NB4 (cell line): Measurements from ENCODE around the gene OBSL1.

Source experiments
- DNase-seq: peaks from one replicate; pipeline ENCODE4 v3.0.0; 2010; ENCODE audit warnings: low read depth
- H3K4me3 ChIP-seq: one replicate; pipeline ENCODE4 v1.5.1; 2011; ENCODE audit warnings: mild to moderate bottlenecking, low read depth, low read length, moderate library complexity
- MYC ChIP-seq: IDR thresholded peaks from 2 replicates; pipeline ENCODE4 v1.6.1; 2011; ENCODE audit warnings: low read depth, low read length
- POLR2A ChIP-seq: IDR thresholded peaks from 2 replicates; pipeline ENCODE4 v1.6.1; 2011; ENCODE audit warnings: mild to moderate bottlenecking; ENCODE audit not compliant: insufficient read length; ENCODE audit errors: extremely low read depth
- TF ChIP-seq, protein P1 (sequence below): IDR thresholded peaks from one replicate; pipeline ENCODE4 v1.5.1; 2012; ENCODE audit warnings: low read depth, low read length
- TF ChIP-seq, protein P2 (sequence below): IDR thresholded peaks from 2 replicates; pipeline ENCODE4 v1.6.1; 2011; ENCODE audit warnings: low read depth, low read length

OBSL1 gene

DNA sequence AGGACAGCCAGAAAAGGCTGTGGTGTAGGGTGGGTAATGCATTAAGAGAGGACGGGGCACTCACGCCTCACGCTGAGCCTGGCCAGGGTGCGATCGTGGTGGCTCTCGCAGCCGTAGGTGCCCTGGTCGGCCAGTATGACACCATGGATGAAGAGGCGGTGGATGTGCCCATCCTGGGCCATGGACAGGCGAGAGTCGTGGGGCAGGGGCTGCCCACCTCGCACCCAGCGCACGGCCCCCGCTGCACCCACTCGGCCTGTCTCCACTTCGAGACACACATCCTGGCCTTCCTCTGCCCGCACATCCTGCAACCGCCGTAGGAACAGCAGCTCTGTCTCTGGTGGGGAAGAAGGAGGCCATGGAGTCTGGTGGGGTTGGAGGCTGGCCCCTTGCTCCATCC, 15.4 kb downstream of the OBSL1 start:
- no peak for DNase-seq
- TF ChIP-seq, protein P1, sequence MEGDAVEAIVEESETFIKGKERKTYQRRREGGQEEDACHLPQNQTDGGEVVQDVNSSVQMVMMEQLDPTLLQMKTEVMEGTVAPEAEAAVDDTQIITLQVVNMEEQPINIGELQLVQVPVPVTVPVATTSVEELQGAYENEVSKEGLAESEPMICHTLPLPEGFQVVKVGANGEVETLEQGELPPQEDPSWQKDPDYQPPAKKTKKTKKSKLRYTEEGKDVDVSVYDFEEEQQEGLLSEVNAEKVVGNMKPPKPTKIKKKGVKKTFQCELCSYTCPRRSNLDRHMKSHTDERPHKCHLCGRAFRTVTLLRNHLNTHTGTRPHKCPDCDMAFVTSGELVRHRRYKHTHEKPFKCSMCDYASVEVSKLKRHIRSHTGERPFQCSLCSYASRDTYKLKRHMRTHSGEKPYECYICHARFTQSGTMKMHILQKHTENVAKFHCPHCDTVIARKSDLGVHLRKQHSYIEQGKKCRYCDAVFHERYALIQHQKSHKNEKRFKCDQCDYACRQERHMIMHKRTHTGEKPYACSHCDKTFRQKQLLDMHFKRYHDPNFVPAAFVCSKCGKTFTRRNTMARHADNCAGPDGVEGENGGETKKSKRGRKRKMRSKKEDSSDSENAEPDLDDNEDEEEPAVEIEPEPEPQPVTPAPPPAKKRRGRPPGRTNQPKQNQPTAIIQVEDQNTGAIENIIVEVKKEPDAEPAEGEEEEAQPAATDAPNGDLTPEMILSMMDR: no peak
- TF ChIP-seq MYC: no peak
- TF ChIP-seq, protein P2, sequence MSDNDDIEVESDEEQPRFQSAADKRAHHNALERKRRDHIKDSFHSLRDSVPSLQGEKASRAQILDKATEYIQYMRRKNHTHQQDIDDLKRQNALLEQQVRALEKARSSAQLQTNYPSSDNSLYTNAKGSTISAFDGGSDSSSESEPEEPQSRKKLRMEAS: no peak
- no peak for TF ChIP-seq POLR2A

DNA sequence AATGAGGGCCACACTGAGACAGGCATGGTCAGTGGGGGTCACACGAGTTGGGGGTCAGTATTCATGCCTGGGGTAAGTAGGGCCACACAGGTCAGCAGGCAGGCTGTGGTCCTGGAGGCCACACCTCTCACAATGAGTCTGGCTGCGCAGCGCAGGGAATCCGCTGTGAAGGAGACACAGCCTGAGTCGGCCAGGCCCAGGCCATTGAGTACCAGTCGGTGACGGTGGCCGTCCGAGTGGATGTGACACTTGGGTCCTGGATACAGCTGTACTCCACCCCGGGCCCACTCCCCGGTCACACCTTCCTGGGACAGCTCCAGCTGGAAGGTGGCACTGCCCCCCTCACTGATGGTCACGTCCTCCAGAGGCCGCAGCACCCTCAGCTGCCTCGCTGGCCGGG, 17.0 kb downstream of the OBSL1 start:
- TF ChIP-seq, protein P1: no peak
- TF ChIP-seq, protein P2: no peak
- DNase-seq: no peak
- H3K4me3 ChIP-seq: no peak overlapping the region

More for the DNA sequence above, 15.4 kb downstream of the OBSL1 start:
- no peak overlapping the region for H3K4me3 ChIP-seq

DNA sequence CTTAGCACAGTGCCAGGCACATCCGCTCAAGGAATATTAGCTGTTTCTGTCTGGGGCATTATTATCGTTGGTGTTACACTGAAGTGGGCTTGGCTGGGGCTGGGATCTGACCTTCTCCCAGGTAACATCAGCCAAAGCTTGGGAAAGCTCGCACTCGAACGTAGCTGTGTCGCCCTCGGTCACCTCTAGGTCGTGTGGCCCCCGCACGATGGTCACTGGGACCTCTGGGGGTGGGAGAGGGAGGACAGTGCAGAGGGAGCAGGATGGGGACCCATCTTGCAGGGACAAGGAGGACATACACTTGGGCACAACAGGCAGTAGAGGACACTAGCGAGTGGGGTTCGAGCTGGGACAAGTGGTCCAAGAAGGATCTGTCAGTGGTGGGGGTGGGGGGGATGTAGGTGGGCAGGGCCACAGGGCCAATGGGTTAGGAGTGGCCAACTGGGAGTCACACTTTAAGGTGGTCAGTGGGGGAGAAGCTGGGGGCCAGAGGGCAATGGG, 17.8 kb downstream of the OBSL1 start:
- no peak for DNase-seq
- TF ChIP-seq POLR2A: no peak
- TF ChIP-seq, protein P1: no peak
- TF ChIP-seq, protein P2: no peak
- no peak for TF ChIP-seq MYC
- no peak overlapping the region for H3K4me3 ChIP-seq

DNA sequence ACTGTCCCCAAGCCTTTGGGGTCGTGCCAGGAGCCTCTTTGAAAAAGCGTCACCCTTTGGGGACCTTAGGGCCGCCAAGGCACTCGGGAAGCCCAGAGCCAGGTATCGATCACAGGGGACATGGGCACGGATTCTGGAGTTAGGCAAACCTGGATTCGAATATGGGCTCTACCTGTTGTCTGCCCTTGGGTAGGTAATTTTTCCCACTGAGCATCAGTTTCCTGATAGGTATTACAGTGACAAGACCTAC, 18.2 kb downstream of the OBSL1 start:
- no peak for TF ChIP-seq MYC
- TF ChIP-seq, protein P2: no peak
- TF ChIP-seq, protein P1: no peak
- no peak for TF ChIP-seq POLR2A
- no peak overlapping the region for H3K4me3 ChIP-seq
- no peak for DNase-seq

DNA sequence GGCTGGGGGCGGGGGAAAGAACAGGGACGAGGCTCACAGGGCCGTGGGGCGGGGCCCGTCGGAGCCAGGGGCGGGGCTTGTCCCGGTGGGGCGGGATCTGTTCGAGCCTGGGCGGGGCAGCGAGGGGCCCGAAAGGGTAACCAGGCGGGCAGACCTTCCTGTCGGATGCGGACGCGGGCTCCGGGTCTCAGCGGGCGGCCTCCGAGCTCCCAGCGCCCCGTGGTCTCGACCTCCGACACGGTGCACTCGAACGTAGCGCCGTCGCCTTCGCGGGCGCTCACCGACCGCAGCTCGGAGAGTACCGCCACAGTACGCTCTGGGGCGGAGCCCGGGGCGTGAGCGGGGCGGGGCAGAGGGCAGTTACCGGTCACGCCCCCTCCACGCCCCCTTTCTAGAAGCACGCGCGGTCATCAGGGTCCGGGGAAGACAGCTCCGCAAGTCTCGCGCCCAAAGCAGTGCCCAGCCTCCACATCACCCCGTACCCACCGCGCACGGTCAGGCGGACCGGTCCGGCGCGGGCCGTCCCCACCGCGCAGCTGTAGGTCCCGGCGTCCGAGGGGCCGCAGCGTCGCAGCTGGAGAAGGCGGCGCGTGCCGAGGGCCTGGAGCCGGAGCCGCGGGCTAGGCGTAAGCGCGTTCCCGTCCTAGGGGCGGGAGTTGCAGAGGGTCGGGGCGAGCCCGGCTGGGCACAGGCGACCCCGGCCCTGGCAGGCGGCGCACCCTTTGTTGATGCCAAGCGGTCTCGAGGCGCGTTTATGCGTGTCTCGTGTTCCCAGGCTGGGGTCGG, 18.8 kb downstream of the OBSL1 start:
- H3K4me3 ChIP-seq: no peak overlapping the region
- TF ChIP-seq, protein P2: no peak
- TF ChIP-seq POLR2A: no peak
- no peak for TF ChIP-seq MYC
- TF ChIP-seq, protein P1: no peak
- DNase-seq: no peak
